H1 (cell line): Measurements from ENCODE around the gene RPL12.

Experiments used
- CHD2 ChIP-seq: IDR thresholded peaks from 2 replicates; pipeline ENCODE4 v1.6.1; 2012; ENCODE audit warnings: low read length, improper control_type of control experiment
- CTBP2 ChIP-seq: IDR thresholded peaks from 2 replicates; pipeline ENCODE4 v1.7.0; 2011; ENCODE audit warnings: borderline replicate concordance, mild to moderate bottlenecking, moderate library complexity, mixed read lengths, low read length; ENCODE audit not compliant: insufficient read depth, insufficient read length
- EZH2 ChIP-seq: fragments of 200-600 bp; sonication (generic); IDR thresholded peaks from 2 replicates; pipeline ENCODE4 v1.7.1; 2012; ENCODE audit warnings: low read depth, mild to moderate bottlenecking, moderate library complexity, low read length, inconsistent platforms; ENCODE audit not compliant: severe bottlenecking
- POLR2A ChIP-seq, 2 experiments: IDR thresholded peaks; 1 replicate in 1 of 2; 2 replicates in 1 of 2; pipeline ENCODE4 v1.6.1; 2011; ENCODE audit warnings: low read depth in 2 of 2, low read length in 2 of 2, mild to moderate bottlenecking in 2 of 2; ENCODE audit errors: control extremely low read depth in 1 of 2
- POLR2AphosphoS5 ChIP-seq: IDR thresholded peaks from 2 replicates; pipeline ENCODE4 v1.6.1; 2011; ENCODE audit warnings: low read depth, low read length
- RAD21 ChIP-seq, 2 experiments: IDR thresholded peaks in 1 of 2; conservative IDR thresholded peaks in 1 of 2; 2 replicates each; pipeline ENCODE4 v1.6.1; 2011; ENCODE audit warnings: low read depth in 2 of 2, low read length in 2 of 2, improper control_type of control experiment in 1 of 2, inconsistent platforms in 1 of 2, mild to moderate bottlenecking in 1 of 2, moderate library complexity in 1 of 2
- SIN3A ChIP-seq, 2 experiments: IDR thresholded peaks in 1 of 2; conservative IDR thresholded peaks in 1 of 2; 2 replicates each; pipeline ENCODE4 v1.6.1; 2011 to 2012; ENCODE audit warnings: low read length in 2 of 2, improper control_type of control experiment in 1 of 2, low read depth in 1 of 2, mild to moderate bottlenecking in 1 of 2
- SP1 ChIP-seq: IDR thresholded peaks from 2 replicates; pipeline ENCODE4 v1.6.1; 2011; ENCODE audit warnings: low read depth, low read length
- TAF1 ChIP-seq: IDR thresholded peaks from 2 replicates; pipeline ENCODE4 v1.6.1; 2011; ENCODE audit warnings: mild to moderate bottlenecking, low read depth, low read length
- YY1 ChIP-seq: IDR thresholded peaks from 2 replicates; pipeline ENCODE4 v1.6.1; 2011; ENCODE audit warnings: low read depth, mild to moderate bottlenecking, low read length
- TF ChIP-seq, protein P1 (sequence below), 3 experiments: IDR thresholded peaks; 1 replicate in 2 of 3; 2 replicates in 1 of 3; pipeline versions ENCODE4 v1.5.1 to v1.6.1; 2011; ENCODE audit warnings: low read length in 3 of 3, mild to moderate bottlenecking in 3 of 3, inconsistent platforms in 2 of 3, low read depth in 1 of 3, moderate library complexity in 1 of 3; ENCODE audit not compliant: insufficient read depth in 1 of 3; ENCODE audit errors: control extremely low read depth in 1 of 3
- TF ChIP-seq, protein P2 (sequence below): IDR thresholded peaks from 2 replicates; pipeline ENCODE4 v1.6.1; 2011; ENCODE audit warnings: low read length, improper control_type of control experiment
- TF ChIP-seq, protein P3 (sequence below): IDR thresholded peaks from 2 replicates; pipeline ENCODE4 v1.6.1; 2011; ENCODE audit warnings: low read depth, mild to moderate bottlenecking, low read length; ENCODE audit not compliant: insufficient read depth

DNA sequence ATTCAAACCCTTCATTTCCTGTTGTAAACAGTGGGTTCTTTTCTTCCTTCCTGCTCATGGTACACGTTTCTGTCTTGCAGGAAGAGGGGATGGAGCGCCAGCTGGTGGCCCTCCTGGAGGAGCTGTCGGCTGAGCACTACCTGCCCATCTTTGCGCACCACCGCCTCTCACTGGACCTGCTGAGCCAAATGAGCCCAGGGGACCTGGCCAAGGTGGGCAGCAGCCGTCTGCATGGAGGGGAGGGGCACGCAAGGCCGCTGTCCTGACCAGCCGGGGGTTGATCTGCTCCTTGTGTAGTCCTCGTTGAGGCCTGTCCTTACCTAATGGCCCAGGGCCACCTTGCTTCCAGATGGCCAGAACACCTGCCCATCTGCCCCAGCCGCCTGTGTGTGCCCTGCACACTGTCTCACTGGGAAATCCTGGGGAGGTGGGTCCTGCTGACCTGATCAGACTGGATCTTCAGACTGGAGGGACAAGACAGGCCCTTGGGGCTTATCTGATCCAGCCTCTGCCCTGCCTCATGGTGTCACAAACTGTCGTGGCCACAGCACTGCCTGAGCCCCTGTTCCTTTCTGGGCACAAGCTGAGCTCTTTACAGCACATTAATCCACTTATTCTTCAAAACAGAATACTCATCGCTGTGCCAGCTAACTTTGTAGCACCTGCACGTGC lies 44.8 kb upstream of the RPL12 start:
- TF ChIP-seq EZH2 (no peak), CTBP2 (no peak), POLR2A (IDR thresholded peaks at IDR 0.05; ENCODE audit: control extremely low read depth in 1 of 2, low read depth in 2 of 2, low read length in 2 of 2) (no peak), YY1 (no peak), TAF1 (no peak), RAD21 (IDR thresholded peaks at IDR 0.05 in 1 of 2, conservative IDR thresholded peaks at IDR 0.05 in 1 of 2; ENCODE audit: low read depth in 2 of 2, low read length in 2 of 2) (no peak), POLR2AphosphoS5 (no peak), SIN3A (conservative IDR thresholded peaks at IDR 0.05 in 1 of 2, IDR thresholded peaks at IDR 0.05 in 1 of 2; ENCODE audit: low read depth in 1 of 2, low read length in 2 of 2) (no peak), SP1 (no peak), CHD2 (no peak)
- TF ChIP-seq, protein P1, sequence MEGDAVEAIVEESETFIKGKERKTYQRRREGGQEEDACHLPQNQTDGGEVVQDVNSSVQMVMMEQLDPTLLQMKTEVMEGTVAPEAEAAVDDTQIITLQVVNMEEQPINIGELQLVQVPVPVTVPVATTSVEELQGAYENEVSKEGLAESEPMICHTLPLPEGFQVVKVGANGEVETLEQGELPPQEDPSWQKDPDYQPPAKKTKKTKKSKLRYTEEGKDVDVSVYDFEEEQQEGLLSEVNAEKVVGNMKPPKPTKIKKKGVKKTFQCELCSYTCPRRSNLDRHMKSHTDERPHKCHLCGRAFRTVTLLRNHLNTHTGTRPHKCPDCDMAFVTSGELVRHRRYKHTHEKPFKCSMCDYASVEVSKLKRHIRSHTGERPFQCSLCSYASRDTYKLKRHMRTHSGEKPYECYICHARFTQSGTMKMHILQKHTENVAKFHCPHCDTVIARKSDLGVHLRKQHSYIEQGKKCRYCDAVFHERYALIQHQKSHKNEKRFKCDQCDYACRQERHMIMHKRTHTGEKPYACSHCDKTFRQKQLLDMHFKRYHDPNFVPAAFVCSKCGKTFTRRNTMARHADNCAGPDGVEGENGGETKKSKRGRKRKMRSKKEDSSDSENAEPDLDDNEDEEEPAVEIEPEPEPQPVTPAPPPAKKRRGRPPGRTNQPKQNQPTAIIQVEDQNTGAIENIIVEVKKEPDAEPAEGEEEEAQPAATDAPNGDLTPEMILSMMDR (IDR thresholded peaks at IDR 0.05; ENCODE audit: control extremely low read depth in 1 of 3, insufficient read depth in 1 of 3, low read depth in 1 of 3, low read length in 3 of 3): peak in 1 of 3 experiments; percentile 5; a peak in 2 of 4 replicates
- TF ChIP-seq, protein P2, sequence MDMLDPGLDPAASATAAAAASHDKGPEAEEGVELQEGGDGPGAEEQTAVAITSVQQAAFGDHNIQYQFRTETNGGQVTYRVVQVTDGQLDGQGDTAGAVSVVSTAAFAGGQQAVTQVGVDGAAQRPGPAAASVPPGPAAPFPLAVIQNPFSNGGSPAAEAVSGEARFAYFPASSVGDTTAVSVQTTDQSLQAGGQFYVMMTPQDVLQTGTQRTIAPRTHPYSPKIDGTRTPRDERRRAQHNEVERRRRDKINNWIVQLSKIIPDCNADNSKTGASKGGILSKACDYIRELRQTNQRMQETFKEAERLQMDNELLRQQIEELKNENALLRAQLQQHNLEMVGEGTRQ: no peak
- TF ChIP-seq, protein P3, sequence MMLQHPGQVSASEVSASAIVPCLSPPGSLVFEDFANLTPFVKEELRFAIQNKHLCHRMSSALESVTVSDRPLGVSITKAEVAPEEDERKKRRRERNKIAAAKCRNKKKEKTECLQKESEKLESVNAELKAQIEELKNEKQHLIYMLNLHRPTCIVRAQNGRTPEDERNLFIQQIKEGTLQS: no peak
